HAP-1 (cell line): ENCODE results near the gene SNAP47.

ENCODE experiments used
- DNase-seq, 2 experiments: peaks; one replicate each; pipeline ENCODE4 v3.0.0-alpha.2; 2016 to 2020; ENCODE audit warnings: low spot score in 2 of 2
- H3K27me3 ChIP-seq: fragments of 250-450 bp; sonication (Bioruptor Pico); 2 replicates; pipeline ENCODE4 v1.5.1; 2020; ENCODE audit warnings: low read depth, mild to moderate bottlenecking, moderate library complexity
- H3K36me3 ChIP-seq: fragments of 250-450 bp; sonication (Bioruptor Pico); replicated peaks from 2 replicates; pipeline ENCODE4 v1.5.1; 2020; ENCODE audit warnings: mild to moderate bottlenecking
- H3K4me1 ChIP-seq: fragments of 250-450 bp; sonication (Bioruptor Pico); 2 replicates; pipeline ENCODE4 v1.5.1; 2020; ENCODE audit warnings: mild to moderate bottlenecking
- H3K4me3 ChIP-seq: fragments of 250-450 bp; sonication (Bioruptor Pico); 2 replicates; pipeline ENCODE4 v1.5.1; 2020; ENCODE audit warnings: mild to moderate bottlenecking, moderate library complexity
- H3K9me3 ChIP-seq: fragments of 250-450 bp; sonication (Bioruptor Pico); 2 replicates; pipeline ENCODE4 v1.5.1; 2020; ENCODE audit warnings: mild to moderate bottlenecking, moderate library complexity
- in situ Hi-C: fragments of 300-500 bp; cut with MboI; formaldehyde crosslinking; loops from 3 replicates; pipeline ENCODE4 v1.14.3; 2020; ENCODE audit warnings: low sequenced_read_pairs, inconsistent platforms, mixed read lengths

The SNAP47 gene

GRCh38 chr1:227780101-227781044 is 45.1 kb downstream of the SNAP47 start:
- Histone ChIP-seq H3K36me3 (no peaks in the 10 kb centered on the region), H3K4me3 (no peak overlapping the region), H3K4me1 (no peaks in the 10 kb centered on the region), H3K27me3 (no peaks in the 10 kb centered on the region), H3K9me3 (no peaks in the 10 kb centered on the region)
- DNase-seq: no peak
- in situ Hi-C loops: no loop called here

DNA sequence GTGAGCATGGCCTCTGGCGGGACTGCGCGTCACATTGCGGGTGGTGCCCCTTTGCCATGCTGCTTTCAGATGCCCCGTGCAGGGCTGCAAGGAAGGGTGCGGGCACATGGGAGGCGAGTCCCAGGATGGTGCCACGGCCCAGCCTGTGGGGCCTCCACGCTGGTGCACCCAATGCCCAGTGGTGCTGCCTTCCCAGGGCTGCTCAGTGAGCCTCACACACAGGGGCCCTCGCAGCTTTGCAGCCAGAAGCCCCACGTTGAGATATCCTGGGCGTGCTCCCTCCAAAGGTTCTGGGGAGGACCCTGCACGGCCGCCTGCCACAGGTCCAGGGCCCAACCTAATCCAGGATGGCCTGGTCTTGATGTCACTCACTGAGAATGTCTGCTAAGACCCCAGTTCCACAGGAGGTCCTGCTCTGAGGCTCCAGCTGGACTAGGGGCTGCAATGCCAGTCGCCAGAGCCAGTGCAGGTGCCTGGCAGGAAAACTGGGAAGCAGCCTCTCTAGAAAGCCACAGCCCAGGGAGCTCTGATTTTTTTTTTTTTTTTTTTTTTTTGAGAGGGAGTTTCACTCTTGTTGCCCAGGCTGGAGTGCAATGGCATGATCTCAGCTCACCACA is 46.2 kb downstream of the SNAP47 start:
- DNase-seq: peak in 1 of 2 experiments; percentile 5
- H3K36me3 ChIP-seq: no peaks in the 10 kb centered on the region

GRCh38 chr1:227782226-227782625 is 47.0 kb downstream of the SNAP47 start:
- no peak overlapping the region for H3K4me3 ChIP-seq
- DNase-seq: peak in 1 of 2 experiments; percentile 4
- no peaks in the 10 kb centered on the region for H3K36me3 ChIP-seq
- no peaks in the 10 kb centered on the region for H3K9me3 ChIP-seq
- no peaks in the 10 kb centered on the region for H3K27me3 ChIP-seq
- H3K4me1 ChIP-seq: no peaks in the 10 kb centered on the region
- in situ Hi-C loops: no loop called here

More for the DNA sequence above, 46.2 kb downstream of the SNAP47 start:
- Histone ChIP-seq H3K27me3 (no peaks in the 10 kb centered on the region), H3K4me1 (no peaks in the 10 kb centered on the region), H3K4me3 (no peak overlapping the region), H3K9me3 (no peaks in the 10 kb centered on the region)
- in situ Hi-C loops: no loop called here

DNA sequence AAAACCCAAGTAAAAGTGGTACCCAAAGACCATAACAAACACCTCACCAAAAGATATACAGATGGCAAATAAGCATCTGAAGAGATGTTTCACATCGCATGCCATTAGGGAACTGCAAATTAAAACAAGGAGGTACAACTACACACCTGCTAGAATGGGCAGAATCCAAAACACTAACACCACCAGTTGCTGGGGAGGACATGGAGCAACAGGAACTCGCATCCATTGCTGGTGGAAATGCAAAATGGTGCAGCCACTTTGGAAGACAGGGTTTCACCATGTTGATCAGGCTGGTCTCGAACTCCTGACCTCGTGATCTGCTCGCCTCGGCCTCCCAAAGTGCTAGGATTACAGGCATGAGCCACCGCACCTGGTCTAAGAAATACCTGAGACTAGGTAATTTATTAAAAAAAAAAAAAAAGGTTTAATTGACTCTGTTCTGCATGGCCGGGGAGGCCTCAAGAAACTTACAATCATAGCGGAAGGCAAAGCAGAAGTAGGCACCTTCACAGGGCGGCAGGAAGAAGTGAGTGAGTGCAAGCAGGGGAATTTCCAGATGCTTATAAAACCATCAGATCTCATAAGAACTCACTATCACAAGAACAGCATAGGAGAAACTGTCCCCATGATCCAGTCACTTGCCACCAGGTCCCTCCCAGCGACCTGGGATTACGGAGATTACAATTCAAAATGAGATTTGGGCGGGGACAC is 50.0 kb downstream of the SNAP47 start:
- in situ Hi-C loops: no loop called here
- H3K36me3 ChIP-seq: no peaks in the 10 kb centered on the region
- no peaks in the 10 kb centered on the region for H3K9me3 ChIP-seq
- no peak for DNase-seq
- no peak overlapping the region for H3K4me3 ChIP-seq
- no peaks in the 10 kb centered on the region for H3K27me3 ChIP-seq
- no peaks in the 10 kb centered on the region for H3K4me1 ChIP-seq

- Histone ChIP-seq H3K36me3 (no peaks in the 10 kb centered on the region), H3K4me3 (no peak overlapping the region), H3K4me1 (no peaks in the 10 kb centered on the region), H3K9me3 (no peaks in the 10 kb centered on the region), H3K27me3 (no peaks in the 10 kb centered on the region)
- in situ Hi-C loops: no loop called here
- DNase-seq: no peak
Measured at GRCh38 chr1:227785805-227786671, 50.8 kb downstream of the SNAP47 start.

DNA sequence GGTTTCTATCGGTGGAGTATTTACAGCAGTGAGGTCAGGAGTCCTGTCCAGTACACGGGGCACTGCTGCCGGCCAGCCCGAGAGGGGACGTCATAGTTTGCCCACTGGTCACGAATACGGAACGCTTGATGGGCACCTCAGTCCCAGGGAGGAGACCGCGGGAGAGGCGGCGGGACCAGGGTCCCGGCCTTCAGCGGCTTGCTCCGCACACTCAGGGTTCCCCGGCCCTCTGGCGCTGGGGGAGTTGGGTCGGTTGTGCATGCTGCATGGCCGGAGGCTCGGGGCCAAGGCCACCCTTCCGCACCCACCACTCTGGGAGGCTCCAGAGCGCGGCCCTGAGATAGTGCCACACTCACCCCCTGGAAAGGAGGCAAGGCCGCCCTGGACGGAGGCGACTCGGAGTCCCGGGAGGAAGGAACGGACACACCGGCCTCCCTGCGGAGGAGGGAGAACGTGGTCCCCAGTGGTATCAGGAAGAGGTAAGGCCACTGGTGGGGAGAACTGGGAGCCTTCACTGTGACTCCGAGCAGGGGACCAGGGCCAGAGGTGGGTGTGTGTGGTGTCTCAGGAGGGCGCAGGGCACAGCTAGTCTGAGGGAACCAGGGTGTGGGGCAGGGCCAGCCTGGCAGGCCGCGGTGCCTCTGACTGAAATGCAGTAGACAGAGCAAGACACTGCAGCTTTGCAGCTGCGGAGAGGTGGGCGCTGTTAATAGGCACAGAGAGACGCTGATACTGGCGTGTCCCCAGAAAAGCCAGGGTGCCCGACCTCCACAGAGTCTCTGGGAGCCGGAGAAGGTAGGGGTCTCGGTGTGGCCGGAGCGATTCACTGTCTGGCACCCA is 51.7 kb downstream of the SNAP47 start:
- H3K4me1 ChIP-seq: no peaks in the 10 kb centered on the region
- H3K4me3 ChIP-seq: peak overlapping the region; percentile 69; the same call in 1 of the 2 replicates
- DNase-seq: no peak
- no peaks in the 10 kb centered on the region for H3K9me3 ChIP-seq
- H3K36me3 ChIP-seq: no peaks in the 10 kb centered on the region
- no peaks in the 10 kb centered on the region for H3K27me3 ChIP-seq
- in situ Hi-C loops: no loop called here

GRCh38 chr1:227787513-227788270 is 52.5 kb downstream of the SNAP47 start:
- DNase-seq: peak; percentile 88 to 97
- Histone ChIP-seq H3K36me3 (no peaks in the 10 kb centered on the region), H3K27me3 (no peaks in the 10 kb centered on the region), H3K9me3 (no peaks in the 10 kb centered on the region), H3K4me1 (no peaks in the 10 kb centered on the region), H3K4me3 (peak overlapping the region; percentile 69)
- in situ Hi-C loops: no loop called here

DNA sequence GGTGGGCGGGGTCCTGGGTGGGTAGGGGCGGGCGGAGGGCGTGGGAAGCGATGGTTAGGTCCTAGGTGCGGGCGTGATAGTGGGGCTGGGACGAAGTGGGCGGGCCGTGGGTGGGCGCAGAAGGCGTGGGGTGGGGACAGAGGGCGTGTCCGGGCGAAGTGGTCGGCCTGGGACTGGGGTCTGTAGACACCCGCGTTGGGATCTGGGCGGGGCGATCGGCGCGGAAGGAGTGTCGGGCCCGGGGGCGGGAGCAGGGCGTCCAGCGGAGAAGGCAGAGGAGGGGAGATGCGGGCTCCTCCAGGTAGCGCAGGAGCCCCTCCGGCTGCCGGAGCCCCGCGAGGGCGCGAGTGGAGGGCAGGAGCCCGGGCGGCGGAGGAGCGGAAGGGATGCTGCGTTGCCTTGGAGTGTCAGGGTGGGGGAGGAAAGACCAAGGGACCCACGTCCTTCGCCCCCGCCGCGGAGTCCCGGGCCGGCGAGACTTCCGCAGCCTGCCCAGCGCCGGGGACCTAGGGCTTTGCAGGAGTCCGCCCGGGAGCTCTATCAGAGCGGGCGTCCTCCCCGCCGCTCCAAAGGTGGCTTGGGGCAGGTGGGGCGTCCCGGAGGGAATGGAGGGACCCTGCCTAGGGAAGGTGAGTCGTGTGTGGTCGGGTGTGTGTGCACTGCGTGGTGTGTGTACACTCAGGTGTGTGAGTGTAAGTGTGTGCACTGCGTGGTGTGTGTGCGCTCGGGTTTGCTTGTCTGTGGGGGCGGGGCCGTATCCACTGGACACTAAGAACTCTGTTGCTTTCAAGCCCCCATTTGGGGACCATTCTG is 53.2 kb downstream of the SNAP47 start:
- H3K36me3 ChIP-seq: no peaks in the 10 kb centered on the region
- H3K27me3 ChIP-seq: no peaks in the 10 kb centered on the region
- in situ Hi-C loops: no loop called here
- H3K9me3 ChIP-seq: no peaks in the 10 kb centered on the region
- no peaks in the 10 kb centered on the region for H3K4me1 ChIP-seq
- H3K4me3 ChIP-seq: peak overlapping the region; percentile 69
- DNase-seq: peak; percentile 70 to 92

GRCh38 chr1:227789084-227790033 is 54.1 kb downstream of the SNAP47 start:
- Histone ChIP-seq H3K4me1 (no peaks in the 10 kb centered on the region), H3K27me3 (no peaks in the 10 kb centered on the region), H3K4me3 (peak overlapping the region; percentile 69), H3K36me3 (no peaks in the 10 kb centered on the region), H3K9me3 (no peaks in the 10 kb centered on the region)
- DNase-seq: no peak
- in situ Hi-C loops: no loop called here

DNA sequence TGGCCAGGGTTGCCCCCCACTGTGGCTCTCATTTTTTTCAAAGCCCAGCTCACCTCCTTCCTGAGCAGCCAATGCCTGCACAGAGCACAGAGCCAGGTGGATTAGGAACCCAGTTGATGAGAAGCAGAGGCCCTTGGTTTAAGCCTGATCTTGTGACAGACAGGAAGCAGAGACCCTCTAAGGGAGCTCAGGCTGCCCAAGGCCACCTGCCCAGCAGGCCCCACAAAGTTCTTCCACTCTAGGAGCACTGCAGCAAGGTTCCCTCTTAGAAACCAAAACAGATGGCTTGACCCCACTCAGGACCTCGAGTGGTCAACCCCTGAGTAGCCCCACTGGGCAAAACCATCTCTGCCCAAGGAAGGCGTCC is 54.8 kb downstream of the SNAP47 start:
- no peaks in the 10 kb centered on the region for H3K9me3 ChIP-seq
- no peak overlapping the region for H3K4me3 ChIP-seq
- H3K36me3 ChIP-seq: no peaks in the 10 kb centered on the region
- DNase-seq: no peak
- in situ Hi-C loops: no loop called here
- no peaks in the 10 kb centered on the region for H3K27me3 ChIP-seq
- H3K4me1 ChIP-seq: no peaks in the 10 kb centered on the region

DNA sequence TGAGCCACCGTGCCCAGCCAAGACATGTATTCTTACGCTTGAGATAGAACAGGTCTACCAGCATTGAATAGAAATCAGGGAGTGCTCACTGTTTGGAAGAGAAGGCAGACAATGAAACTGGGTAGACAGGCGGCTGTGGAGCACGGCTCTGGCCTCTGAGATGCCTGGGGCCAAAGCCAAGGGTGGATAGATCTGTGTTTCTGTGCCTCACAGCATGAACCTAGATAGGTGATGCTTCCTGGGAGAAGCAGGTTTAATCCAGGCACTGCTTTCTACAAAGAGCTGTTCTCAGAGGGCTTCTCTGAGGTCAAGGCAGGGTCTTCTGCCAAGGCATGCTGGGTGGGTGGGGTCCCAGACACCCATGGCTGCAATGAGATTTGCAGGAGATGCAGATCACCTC is 55.6 kb downstream of the SNAP47 start:
- no peak for DNase-seq
- in situ Hi-C loops: no loop called here
- no peaks in the 10 kb centered on the region for H3K36me3 ChIP-seq

More for the DNA sequence above, 55.6 kb downstream of the SNAP47 start:
- no peaks in the 10 kb centered on the region for H3K4me1 ChIP-seq
- no peak overlapping the region for H3K4me3 ChIP-seq
- no peaks in the 10 kb centered on the region for H3K9me3 ChIP-seq
- H3K27me3 ChIP-seq: no peaks in the 10 kb centered on the region
